ENCODE measurements around the gene RNF144A.
"Not testable (repeated sequence)": the region's sequence is repeated elsewhere in the genome, so short reads cannot be mapped to it uniquely, and the experiment has no call there.

The RNF144A gene

DNA sequence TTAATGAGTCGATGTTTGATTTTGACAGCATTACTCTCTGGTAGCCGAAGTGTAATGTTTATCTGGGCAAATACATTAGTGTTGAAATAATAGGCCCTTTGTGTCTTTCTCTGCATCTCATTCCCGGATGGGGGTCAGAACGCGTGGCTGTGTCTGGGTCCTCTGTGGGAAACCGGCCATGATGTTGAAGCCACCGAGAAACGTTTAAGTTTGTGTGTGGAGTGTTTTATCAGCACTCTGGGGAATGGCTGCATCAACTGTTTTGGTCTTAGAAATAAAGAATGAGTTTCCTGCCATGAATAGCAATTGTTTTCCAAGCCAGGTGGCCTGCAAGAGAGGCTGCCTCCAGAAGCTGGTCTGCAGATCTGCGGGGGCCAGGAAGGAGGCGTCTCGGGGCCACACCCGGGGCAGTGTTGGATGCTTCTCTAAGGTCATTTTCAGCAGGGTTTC is 69.7 kb downstream of the RNF144A start:
- CTCF ChIA-PET = no interaction called here
- H3K27me3 Mint-ChIP-seq = no peaks in the 10 kb centered on the region
- DNase-seq = no peak
- peaks cover 5% of the 10 kb centered on the region for H3K4me1 Mint-ChIP-seq
- peaks cover 5% of the 10 kb centered on the region for H3K9me3 Mint-ChIP-seq
- H3K36me3 Mint-ChIP-seq = peaks cover 45% of the 10 kb centered on the region
- no peak overlapping the region for H3K4me3 Mint-ChIP-seq
- H3K27ac Mint-ChIP-seq = no peak overlapping the region

DNA sequence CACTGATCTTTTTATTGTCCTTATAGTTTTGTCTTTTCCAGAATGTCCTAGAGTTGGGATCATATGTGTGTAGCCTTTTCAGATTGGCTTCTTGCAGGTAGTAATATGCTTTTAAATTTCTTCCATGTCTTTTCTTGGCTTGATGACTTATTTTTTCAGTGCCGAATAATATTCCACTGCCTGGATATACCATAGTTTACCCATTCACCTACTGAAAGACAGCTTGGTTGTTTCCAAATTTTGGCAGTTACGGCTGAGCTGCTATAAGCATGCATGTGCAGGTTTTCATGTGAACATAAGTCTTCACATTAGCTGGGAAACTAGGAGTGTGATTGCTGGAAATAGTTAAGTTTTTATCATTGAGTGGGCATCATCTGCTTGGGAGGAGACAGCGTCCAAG is 73.7 kb downstream of the RNF144A start:
- no peak overlapping the region for H3K4me3 Mint-ChIP-seq
- CTCF ChIA-PET = no interaction called here

DNA sequence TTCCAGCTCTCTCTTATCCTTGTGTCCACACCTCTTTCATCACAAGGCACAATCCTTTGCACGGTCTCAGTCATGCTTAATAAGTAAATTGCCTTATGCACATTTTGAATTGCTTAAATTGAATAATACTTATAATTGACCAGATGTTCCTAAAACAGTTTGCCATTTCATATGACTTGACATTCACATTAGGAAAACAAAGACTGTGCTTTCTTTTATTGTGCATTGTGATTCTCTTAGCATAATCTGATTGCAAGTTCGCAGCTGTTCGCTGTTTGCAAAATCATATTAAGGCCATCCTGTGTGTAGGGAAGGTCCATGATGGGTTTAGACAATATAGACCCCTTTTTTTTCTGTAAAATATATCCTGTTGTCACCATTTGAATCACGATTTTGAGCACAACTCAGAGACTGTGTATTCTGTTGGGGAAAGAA is 75.6 kb downstream of the RNF144A start:
- Mint-ChIP-seq H3K27ac (no peak overlapping the region), H3K36me3 (peaks cover 52% of the 10 kb centered on the region), H3K27me3 (no peaks in the 10 kb centered on the region), H3K9me3 (peaks cover 5% of the 10 kb centered on the region), H3K4me3 (no peak overlapping the region), H3K4me1 (no peaks in the 10 kb centered on the region)
- no peak for DNase-seq
- CTCF ChIA-PET = no interaction called here

More for the DNA sequence above, 73.7 kb downstream of the RNF144A start:
- no peak for DNase-seq
- H3K27me3 Mint-ChIP-seq = no peaks in the 10 kb centered on the region
- H3K9me3 Mint-ChIP-seq = peaks cover 5% of the 10 kb centered on the region
- peaks cover 5% of the 10 kb centered on the region for H3K4me1 Mint-ChIP-seq
- H3K27ac Mint-ChIP-seq = no peak overlapping the region
- peaks cover 47% of the 10 kb centered on the region for H3K36me3 Mint-ChIP-seq

DNA sequence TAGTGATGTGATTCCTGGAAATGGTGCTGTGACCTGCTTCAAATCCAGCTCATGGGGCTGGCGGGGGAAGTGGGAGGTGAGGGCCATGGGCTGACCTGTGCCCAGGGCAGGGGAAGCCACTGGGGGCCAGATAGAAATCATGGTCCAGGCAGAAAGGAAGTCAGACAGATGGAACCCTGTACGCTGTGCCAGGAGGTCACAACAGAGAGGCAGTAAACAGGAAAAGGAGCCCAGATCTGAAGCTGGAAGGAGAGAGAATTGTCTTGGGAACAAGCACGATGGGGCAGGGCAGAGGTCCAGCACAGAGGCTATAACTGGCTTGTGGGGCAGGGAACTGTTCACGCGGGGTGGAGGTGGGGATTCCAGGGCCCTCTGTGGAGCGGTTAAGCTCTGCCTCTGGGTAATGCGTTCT is 76.0 kb downstream of the RNF144A start:
- Mint-ChIP-seq H3K36me3 (peaks cover 53% of the 10 kb centered on the region), H3K4me1 (no peaks in the 10 kb centered on the region), H3K4me3 (no peak overlapping the region), H3K9me3 (peaks cover 5% of the 10 kb centered on the region), H3K27me3 (no peaks in the 10 kb centered on the region), H3K27ac (peak overlapping the region; percentile 65)
- no peak for DNase-seq
- CTCF ChIA-PET = no interaction called here

DNA sequence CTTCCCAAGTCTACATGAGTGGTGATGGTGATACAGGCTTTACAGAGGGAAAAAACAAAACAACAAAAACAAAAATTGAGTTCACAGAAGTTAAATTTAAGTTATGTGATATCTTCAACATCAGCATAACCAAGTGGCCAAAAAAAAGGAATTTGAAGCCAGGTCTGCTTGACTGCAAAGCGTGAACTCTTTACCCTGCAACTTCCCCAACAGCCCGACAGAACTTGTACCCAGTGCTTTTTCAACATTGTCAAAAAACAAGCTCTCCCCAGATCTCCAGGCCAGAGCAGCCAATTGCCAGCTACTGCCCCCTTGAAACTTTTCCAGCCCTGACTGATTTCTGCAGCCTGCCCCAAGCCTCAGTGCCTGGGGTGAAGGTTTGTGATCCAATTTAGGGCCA is 76.7 kb downstream of the RNF144A start:
- Mint-ChIP-seq H3K36me3 (peaks cover 55% of the 10 kb centered on the region), H3K27ac (peak overlapping the region; percentile 19), H3K27me3 (no peaks in the 10 kb centered on the region), H3K4me1 (no peaks in the 10 kb centered on the region), H3K4me3 (no peak overlapping the region), H3K9me3 (peaks cover 5% of the 10 kb centered on the region)
- DNase-seq = no peak
- CTCF ChIA-PET = no interaction called here

DNA sequence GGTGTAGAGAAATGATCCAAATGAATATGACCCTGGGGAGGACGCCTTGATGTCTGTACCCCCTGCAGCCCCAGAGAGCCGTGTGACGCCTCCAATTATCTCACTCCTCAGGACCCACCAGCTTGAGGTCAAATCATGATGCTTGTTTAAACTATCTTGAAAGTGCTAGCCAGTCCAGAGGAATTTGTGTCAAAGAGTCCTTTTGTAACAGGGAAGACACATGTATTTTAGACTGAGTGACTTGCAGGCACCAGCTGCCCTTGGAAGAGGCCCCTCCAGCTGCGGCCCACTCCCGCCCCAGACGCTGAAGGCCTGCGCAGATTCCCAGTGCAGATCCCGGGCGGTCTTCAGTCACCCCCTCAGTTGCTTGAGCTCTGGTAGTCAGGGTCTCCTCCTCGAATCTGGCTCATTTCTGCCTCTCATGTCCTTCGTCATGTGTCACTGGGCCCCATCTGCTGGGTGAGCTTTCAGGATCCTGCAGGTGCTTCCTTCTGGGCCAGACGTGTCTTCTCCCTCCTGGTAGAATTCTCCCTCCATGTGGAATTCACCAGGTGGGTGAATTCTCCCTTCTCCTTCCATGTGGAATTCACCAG is 77.4 kb downstream of the RNF144A start:
- H3K4me1 Mint-ChIP-seq = no peaks in the 10 kb centered on the region

DNA sequence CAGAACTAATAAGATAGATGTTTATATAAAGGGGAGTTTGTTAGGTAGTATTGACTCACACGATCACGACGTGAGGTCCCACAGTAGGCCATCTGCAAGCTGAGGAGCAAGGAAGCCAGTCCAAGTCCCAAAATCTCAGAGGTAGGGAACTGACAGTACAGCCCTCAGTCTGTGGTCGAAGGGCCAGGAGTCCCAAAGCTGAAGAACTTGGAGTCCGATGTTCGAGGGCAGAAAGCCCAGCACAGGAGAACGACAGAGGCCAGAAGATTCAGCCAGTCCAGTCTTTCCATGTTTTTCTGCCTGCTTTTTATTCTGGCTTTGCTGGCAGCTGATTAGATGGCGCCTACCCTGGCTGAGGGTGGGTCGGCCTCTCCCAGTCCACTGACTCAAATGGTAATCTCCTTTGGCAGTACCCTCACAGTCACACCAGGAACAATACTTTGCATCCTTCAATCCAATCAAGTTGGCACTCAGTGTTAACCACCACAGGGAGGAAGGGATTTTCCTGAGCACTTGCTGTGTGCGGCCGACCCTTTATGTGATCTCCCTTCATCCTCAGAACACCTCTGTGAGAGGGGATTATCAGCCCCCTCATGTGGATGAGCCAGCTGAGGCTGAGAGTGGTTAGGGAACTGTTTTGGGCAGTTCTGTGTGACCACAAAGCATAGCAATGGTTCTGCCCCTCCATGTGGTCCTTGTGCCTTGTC is 78.3 kb downstream of the RNF144A start:
- peaks cover 4% of the 10 kb centered on the region for H3K9me3 Mint-ChIP-seq
- DNase-seq = no peak
- CTCF ChIA-PET = no interaction called here

More for the DNA sequence above, 77.4 kb downstream of the RNF144A start:
- H3K36me3 Mint-ChIP-seq = peaks cover 57% of the 10 kb centered on the region
- H3K27ac Mint-ChIP-seq = no peak overlapping the region
- no peaks in the 10 kb centered on the region for H3K27me3 Mint-ChIP-seq
- DNase-seq = no peak
- H3K4me3 Mint-ChIP-seq = no peak overlapping the region
- H3K9me3 Mint-ChIP-seq = peaks cover 5% of the 10 kb centered on the region
- CTCF ChIA-PET = no interaction called here

DNA sequence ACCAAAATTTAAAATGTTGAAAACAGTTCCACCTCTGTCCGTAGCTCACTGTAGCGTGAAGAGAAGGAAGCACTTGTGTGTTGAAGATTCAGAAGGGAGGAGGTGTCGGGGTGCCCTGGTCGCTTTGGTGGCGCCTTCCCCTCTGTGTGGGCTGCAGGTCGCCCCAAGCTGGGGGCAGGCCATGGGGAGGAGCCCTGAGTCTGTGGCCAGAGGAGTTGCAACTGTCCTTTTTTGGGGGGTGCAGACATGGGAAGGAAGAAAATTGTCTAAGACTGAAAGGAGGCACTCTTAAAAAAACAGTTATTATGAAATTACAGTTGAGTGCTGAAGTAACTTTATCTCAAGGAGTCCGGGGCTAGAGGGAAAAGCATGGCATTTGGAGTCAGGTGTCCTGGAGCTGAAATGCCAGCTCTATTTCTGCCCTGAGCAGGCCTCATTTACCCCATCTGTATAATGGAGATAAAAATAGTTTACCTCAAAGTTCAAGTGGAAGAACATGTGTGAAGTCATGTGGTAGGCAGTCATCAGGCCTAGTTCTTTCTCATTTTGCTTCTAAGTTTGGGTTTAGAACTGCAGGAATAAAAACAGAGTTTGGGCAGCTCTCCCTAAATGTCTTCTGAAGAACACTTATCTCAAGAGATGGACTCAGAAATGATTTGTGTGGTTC is 82.1 kb downstream of the RNF144A start:
- no peak for DNase-seq
- Mint-ChIP-seq H3K9me3 (no peaks in the 10 kb centered on the region), H3K4me3 (no peak overlapping the region), H3K36me3 (peaks cover 41% of the 10 kb centered on the region), H3K27me3 (no peaks in the 10 kb centered on the region), H3K4me1 (peaks cover 9% of the 10 kb centered on the region), H3K27ac (no peak overlapping the region)
- CTCF ChIA-PET = interaction anchor here (1.4 kb wide), 1 partner anchor 15 kb away, joined by 6 read pairs; no protein-coding TSS in a partner anchor

More for the DNA sequence above, 78.3 kb downstream of the RNF144A start:
- Mint-ChIP-seq H3K36me3 (peaks cover 54% of the 10 kb centered on the region), H3K4me3 (no peak overlapping the region), H3K27me3 (no peaks in the 10 kb centered on the region), H3K4me1 (peaks cover 4% of the 10 kb centered on the region), H3K27ac (no peak overlapping the region)

DNA sequence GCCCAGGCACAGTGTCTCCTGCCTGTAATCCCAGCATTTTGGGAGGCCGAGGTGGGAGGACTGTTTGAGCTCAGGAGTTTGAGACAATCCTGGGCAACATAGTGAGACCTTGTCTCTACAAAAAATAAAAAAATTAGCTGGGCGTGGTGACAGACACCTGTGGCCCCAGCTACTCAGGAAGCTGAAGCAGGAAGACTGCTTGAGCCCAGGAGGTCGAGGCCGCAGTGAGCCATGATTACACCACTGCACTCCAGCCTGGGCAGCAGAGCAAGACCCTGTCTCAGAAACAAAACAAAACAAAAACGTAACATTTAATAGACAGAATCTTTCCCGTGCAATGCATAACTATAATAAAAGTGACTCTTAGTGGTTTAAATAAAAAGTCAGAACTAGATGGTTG is 84.2 kb downstream of the RNF144A start:
- not testable (repeated sequence) for H3K27ac Mint-ChIP-seq, H3K9me3 Mint-ChIP-seq, H3K4me1 Mint-ChIP-seq, DNase-seq, H3K27me3 Mint-ChIP-seq, H3K4me3 Mint-ChIP-seq
- CTCF ChIA-PET = interaction anchor here (0.6 to 1.4 kb wide), 3 partner anchors 13 to 107 kb away, joined by 3 to 4 read pairs (median 3); no protein-coding TSS in a partner anchor
- peaks cover 43% of the 10 kb centered on the region for H3K36me3 Mint-ChIP-seq

DNA sequence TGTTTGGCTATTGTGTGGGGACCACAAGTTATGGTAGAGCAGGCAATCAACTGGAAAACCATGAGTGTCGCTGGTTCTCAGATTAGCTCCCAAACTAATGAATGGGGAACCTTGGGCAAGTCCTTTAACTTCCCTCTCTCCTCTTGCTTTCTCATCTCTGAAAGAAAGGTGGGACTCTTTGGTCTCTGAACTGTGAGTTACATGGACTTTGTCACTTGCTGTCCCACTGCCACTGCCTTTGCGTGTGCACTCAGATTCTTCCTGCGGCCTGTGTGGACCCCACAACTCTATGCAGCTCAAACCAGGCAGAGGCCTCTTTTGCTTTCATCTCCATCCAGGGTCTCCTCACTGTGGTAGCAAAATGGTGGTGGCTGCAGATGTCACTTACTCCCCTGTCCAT is 86.7 kb downstream of the RNF144A start:
- Mint-ChIP-seq H3K27ac (no peak overlapping the region), H3K27me3 (no peaks in the 10 kb centered on the region), H3K9me3 (no peaks in the 10 kb centered on the region), H3K4me1 (peaks cover 9% of the 10 kb centered on the region), H3K4me3 (no peak overlapping the region), H3K36me3 (peaks cover 41% of the 10 kb centered on the region)
- CTCF ChIA-PET = interaction anchor here (2.2 kb wide), 1 partner anchor 10 kb away, joined by 7 read pairs; no protein-coding TSS in a partner anchor
- no peak for DNase-seq

DNA sequence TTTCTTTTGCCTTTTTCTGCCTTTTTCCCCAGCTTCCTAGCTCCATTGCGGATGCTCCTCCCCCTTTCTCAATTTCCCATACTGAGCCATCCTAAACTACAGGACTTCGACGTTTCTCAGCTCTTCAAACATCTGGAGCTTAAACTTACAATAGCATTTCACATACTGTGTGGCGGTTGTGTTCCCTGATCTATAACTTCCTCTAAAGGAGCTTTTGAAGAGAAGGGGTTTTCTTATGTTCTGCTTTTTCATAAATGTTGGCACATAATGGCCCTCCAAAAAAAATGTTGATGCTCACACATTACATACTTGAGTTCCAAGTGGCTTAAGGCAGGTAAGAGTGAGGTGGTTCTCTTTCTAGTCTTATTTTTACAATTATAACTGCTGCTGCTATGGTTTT is 87.4 kb downstream of the RNF144A start:
- H3K36me3 Mint-ChIP-seq = peaks cover 37% of the 10 kb centered on the region
- H3K9me3 Mint-ChIP-seq = no peaks in the 10 kb centered on the region
- H3K27ac Mint-ChIP-seq = no peak overlapping the region
- peaks cover 9% of the 10 kb centered on the region for H3K4me1 Mint-ChIP-seq
- no peak for DNase-seq
- no peak overlapping the region for H3K4me3 Mint-ChIP-seq
- no peaks in the 10 kb centered on the region for H3K27me3 Mint-ChIP-seq
- CTCF ChIA-PET = interaction anchor here (2.2 kb wide), 1 partner anchor 10 kb away, joined by 7 read pairs; no protein-coding TSS in a partner anchor

DNA sequence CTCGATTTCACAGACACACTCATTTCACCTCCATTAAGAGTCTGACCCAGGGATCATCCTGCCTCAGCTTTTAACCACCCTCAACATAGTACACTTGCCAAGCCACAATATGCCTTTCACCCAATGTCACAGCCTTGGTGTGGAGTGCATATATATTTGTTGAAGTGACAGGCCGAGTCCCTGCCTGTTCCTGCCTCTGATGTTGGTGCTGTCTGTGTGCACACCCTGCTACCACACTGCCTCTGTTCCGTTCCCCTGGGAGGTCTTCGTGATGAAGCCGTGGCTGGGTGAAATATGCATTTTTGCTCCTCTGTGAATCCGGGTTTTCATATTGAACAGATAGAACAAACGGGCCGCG is 90.3 kb downstream of the RNF144A start:
- no peaks in the 10 kb centered on the region for H3K27me3 Mint-ChIP-seq
- DNase-seq = no peak
- peaks cover 39% of the 10 kb centered on the region for H3K36me3 Mint-ChIP-seq
- no peak overlapping the region for H3K27ac Mint-ChIP-seq
- H3K4me3 Mint-ChIP-seq = no peak overlapping the region
- no peaks in the 10 kb centered on the region for H3K4me1 Mint-ChIP-seq
- H3K9me3 Mint-ChIP-seq = no peaks in the 10 kb centered on the region
- CTCF ChIA-PET = no interaction called here

DNA sequence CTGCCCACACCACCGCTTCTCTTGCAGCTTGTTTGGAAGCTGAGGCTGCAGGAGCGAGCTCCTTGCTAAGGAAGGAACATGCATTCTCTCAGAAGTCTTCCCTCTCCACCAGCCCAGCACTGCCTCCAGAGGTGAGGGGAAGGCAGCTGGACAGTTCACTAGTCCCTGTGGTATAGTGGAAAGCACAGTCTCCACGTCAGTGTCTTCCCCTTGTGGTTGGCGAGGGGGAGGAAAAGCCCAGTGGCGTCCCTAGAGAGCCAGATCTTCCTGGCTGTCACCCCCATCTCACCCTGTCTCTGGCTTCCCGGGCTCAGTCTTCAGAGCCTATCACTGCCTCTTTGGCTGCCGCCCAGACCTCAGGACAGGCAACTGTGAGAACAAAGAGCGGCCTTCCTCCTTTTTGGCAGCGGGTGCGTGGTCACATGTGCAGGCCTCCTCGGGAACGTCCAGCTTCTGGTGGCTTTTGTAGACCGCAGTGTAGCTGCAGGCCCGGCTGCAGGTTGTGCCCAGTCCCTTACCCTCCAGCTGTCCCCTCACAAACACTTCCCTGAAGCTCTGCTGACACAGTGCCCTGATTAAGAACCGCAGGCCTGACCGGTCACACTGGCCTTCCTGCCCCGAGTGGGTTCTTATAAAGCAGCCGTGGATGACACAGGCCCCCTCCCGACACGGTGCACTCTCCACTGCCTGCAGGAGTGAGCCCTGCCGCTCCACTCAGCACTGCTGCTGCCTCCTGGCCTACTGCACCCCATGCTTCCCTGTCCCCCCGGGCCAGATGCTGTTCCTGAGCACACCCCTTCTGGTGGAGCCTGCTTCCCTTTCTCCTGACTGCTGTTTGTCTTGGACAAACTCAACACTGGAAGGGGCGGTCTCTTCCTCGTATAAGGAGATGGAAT is 90.9 kb downstream of the RNF144A start:
- CTCF ChIA-PET = no interaction called here
- Mint-ChIP-seq H3K36me3 (peaks cover 39% of the 10 kb centered on the region), H3K4me3 (no peak overlapping the region)

More for the DNA sequence above, 90.9 kb downstream of the RNF144A start:
- Mint-ChIP-seq H3K9me3 (no peaks in the 10 kb centered on the region), H3K27me3 (no peaks in the 10 kb centered on the region), H3K4me1 (no peaks in the 10 kb centered on the region), H3K27ac (peak overlapping the region; percentile 40)
- no peak for DNase-seq
